Fibroblast of villous mesenchyme (primary cell): ENCODE measurements around the gene LMOD1. TPM values are rescaled to one million over a fixed set of nuclear protein-coding genes. Genes with fewer than 3 reads are reported as not detected.
A peak's percentile ranks its signal among the peaks of the same experiment; 100 is the strongest.

Source experiments
- DNase-seq: peaks from one replicate; pipeline ENCODE4 v3.0.0-alpha.2; 2010; ENCODE audit warnings: low read depth
- H3K4me3 ChIP-seq: 2 replicates; pipeline ENCODE4 v1.5.1; 2011; ENCODE audit warnings: low read depth, mild to moderate bottlenecking, low read length
- CTCF ChIP-seq: IDR thresholded peaks from 2 replicates; pipeline ENCODE4 v1.5.1; 2012; ENCODE audit warnings: low read depth, mild to moderate bottlenecking, low read length; ENCODE audit not compliant: insufficient read depth
- total RNA-seq: library from RNA; depleted of rRNA; stranded (reverse); fragments of >200 nt; gene quantifications from 2 replicates; pipeline ENCODE4 v1.2.3, GENCODE V29; 2012

Gene LMOD1
- total RNA-seq, 1 donor: 50.1 TPM

GRCh38 chr1:201983380-201983805, 37.0 kb upstream of the LMOD1 start:
- DNase-seq: no peak
- no peak for TF ChIP-seq CTCF
- H3K4me3 ChIP-seq: peak overlapping the region; percentile 75

- TF ChIP-seq CTCF: peak; percentile 24
- peak within 1 kb of the TSS; percentile 75 for H3K4me3 ChIP-seq
- peak; percentile 81 for DNase-seq
Observed at GRCh38 chr1:201982623-201983379, 36.5 kb upstream of the LMOD1 start, which contains the start of gene RNPEP. Gene RNPEP (plus strand): TSS chr1:201982648. CDS start chr1:201982667, 19 bp downstream.

GRCh38 chr1:201982082-201982622, 35.8 kb upstream of the LMOD1 start:
- no peak for TF ChIP-seq CTCF
- H3K4me3 ChIP-seq: peak overlapping the region; percentile 75
- DNase-seq: no peak

- no peak for TF ChIP-seq CTCF
Observed at GRCh38 chr1:201970334-201971159, 24.2 kb upstream of the LMOD1 start.

GRCh38 chr1:201968202-201968925, 22.0 kb upstream of the LMOD1 start:
- no peak for DNase-seq
- TF ChIP-seq CTCF: no peak
- H3K4me3 ChIP-seq: no peak overlapping the region

More at GRCh38 chr1:201970334-201971159, 24.2 kb upstream of the LMOD1 start:
- peak; percentile 41 for DNase-seq
- no peak overlapping the region for H3K4me3 ChIP-seq

GRCh38 chr1:201966171-201966570, 19.8 kb upstream of the LMOD1 start:
- no peak for DNase-seq
- no peak overlapping the region for H3K4me3 ChIP-seq
- TF ChIP-seq CTCF: no peak
